Measurements from ENCODE around the gene TNRC18. TPM values are rescaled to one million over a fixed set of nuclear protein-coding genes. Genes with fewer than 3 reads are reported as not detected.

Gene TNRC18
- total RNA-seq, 4 donors from 2014 or later = 79.9 to 160 (median 91.3) TPM

DNA sequence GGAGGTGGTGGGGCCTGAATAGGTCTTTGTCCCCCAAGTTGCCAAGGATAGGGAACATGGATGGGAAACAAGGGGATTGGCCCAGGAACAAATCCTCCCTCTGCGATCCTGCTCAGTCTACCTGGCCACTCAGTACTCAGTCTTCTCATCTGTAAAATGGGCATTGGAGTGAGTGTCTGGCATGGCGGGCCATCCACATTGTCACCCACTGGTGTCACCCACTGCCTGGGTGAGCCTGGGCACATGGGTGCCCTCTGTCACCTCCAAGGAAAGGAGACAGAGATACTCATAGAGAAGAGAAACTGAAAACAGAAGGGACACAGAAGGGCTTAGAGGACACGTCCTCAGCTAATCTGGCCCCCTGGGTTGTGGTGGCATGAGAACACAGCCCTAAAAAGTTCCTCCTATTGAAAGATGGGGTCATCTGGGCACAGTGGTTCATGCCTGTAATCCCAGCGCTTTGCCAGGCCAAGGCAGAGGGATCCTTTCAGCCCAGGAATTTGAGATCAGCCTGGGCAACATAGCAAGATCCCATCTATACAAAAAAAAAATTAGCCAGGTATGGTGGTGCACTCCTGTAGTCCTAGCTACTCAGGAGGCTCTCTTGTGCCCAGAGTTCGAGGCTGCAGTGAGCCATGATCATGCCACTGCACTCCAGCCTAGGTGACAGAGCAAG, 12.5 kb upstream of the TNRC18 start:
- intact Hi-C loops (cut with DNase I; ENCODE audit: low total_unique reads) = no loop called here
- 93 to 96% methylated on average over 5 of the region's 5 CpGs for WGBS, 2 donors

DNA sequence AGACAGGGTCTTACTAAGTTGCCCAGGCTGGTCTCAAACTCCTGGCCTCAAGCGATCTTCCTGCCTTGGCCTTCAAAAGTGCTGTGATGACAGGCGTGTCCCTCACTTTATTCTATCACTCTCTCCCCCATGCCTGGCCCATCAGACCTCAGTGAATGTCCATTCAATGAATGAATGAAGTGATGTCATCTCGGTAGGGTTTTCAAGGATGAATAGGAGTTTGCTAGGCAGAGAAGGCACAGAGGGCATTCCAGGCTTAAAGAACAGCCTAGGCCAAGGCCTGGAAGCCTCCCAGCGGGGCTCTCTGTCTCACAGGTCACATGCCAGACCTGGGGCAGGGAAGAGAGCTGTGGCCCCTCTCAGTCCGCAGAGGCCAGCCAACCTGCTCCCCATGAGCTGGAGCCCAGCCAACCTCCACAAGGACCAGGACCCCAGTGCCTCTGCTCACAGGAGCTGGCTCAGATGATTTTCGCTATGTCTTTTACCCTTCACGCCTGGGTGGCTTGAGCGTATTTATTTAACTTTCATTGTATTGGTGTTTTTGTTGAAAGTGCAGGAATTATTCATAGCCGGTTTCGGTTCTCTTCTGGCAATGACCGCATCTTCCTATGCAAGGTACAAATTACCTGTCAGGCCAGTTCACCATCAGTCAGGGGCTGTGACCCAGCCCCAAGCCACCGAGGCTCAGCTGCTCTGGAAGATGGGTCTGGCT, 11.8 kb upstream of the TNRC18 start:
- TF ChIP-seq, protein P1, sequence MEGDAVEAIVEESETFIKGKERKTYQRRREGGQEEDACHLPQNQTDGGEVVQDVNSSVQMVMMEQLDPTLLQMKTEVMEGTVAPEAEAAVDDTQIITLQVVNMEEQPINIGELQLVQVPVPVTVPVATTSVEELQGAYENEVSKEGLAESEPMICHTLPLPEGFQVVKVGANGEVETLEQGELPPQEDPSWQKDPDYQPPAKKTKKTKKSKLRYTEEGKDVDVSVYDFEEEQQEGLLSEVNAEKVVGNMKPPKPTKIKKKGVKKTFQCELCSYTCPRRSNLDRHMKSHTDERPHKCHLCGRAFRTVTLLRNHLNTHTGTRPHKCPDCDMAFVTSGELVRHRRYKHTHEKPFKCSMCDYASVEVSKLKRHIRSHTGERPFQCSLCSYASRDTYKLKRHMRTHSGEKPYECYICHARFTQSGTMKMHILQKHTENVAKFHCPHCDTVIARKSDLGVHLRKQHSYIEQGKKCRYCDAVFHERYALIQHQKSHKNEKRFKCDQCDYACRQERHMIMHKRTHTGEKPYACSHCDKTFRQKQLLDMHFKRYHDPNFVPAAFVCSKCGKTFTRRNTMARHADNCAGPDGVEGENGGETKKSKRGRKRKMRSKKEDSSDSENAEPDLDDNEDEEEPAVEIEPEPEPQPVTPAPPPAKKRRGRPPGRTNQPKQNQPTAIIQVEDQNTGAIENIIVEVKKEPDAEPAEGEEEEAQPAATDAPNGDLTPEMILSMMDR (IDR thresholded peaks at IDR 0.05) = no peak
- no peak for TF ChIP-seq POLR2A (IDR thresholded peaks at IDR 0.05)
- H3K4me3 ChIP-seq (ENCODE audit: low read depth, poor library complexity, severe bottlenecking) = no peak overlapping the region
- no peak for DNase-seq (ENCODE audit: low spot score in 2 of 2)
- WGBS, 2 donors = 95 to 97% methylated on average over 12 of the region's 12 CpGs
- intact Hi-C loops (cut with DNase I; ENCODE audit: low total_unique reads) = no loop called here

More for the DNA sequence above, 12.5 kb upstream of the TNRC18 start:
- TF ChIP-seq, protein P1 (IDR thresholded peaks at IDR 0.05) = no peak
- TF ChIP-seq POLR2A (IDR thresholded peaks at IDR 0.05) = no peak
- H3K4me3 ChIP-seq (ENCODE audit: low read depth, poor library complexity, severe bottlenecking) = no peak overlapping the region
- no peak for DNase-seq (ENCODE audit: low spot score in 2 of 2)

DNA sequence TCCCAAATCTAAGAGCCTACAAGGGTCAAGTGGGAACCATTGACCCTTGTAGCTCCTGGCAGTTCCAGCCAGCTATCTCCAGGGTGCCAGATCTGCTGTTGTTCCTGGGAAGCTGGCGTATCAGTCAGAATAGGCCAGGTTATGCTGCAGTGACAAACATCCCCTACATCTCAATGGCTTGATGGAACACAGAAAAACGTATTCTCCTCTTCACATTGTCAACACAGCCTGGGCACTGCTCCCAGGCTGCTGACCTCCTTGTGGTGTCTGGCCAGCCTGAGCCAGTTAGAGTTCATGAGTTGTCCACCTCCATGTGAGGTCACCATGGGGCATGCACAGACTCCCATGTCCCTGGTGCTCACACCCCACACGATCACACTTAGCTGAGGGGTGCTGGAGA, 9.5 kb upstream of the TNRC18 start:
- no peak for DNase-seq (ENCODE audit: low spot score in 2 of 2)
- WGBS, 2 donors = 93 to 100% methylated on average over 2 to 3 of the region's 3 CpGs
- intact Hi-C loops (cut with DNase I; ENCODE audit: low total_unique reads) = no loop called here
- no peak for TF ChIP-seq POLR2A (IDR thresholded peaks at IDR 0.05)
- TF ChIP-seq, protein P1 (IDR thresholded peaks at IDR 0.05) = no peak
- no peak overlapping the region for H3K4me3 ChIP-seq (ENCODE audit: low read depth, poor library complexity, severe bottlenecking)

DNA sequence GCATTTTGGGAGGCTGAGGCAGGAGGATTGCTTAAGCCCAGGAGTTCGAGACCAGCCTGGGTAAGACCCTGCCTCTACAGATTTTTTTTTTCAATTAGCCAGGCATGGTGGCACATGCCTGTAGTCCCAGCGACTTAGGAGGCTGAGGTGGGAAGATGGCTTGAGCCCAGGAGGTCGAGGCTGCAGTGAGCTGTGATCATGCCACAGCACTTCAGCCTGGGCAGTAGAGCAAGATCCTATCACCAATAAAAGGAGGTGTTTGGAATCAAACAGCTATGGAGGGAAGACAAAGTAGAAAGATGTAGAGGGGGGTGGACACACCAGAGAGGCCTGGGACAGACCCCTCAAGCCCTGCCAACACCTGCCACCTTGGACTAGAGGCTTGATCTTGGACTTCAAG, 9.1 kb upstream of the TNRC18 start:
- 92% methylated on average over 3 of the region's 3 CpGs for WGBS, 2 donors

DNA sequence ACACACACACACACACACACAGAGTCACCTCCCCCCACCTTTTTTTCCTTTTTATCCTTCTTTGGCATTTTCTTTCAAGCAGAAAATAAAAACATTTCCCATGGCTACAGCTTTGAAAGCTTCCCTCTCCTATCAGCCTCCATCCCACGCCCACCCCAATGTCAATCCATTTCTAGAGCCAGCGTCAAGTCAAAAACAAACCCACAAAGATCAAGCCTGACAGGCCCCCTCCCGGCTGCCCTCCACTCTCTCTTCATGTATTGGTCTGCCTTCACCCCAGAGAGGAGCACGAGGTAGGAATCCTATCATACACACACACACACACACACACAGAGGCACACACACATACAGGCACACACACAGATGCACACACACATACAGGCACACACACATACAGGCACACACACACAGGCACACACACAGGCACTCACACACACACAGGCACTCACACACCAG, 8.0 kb upstream of the TNRC18 start:
- WGBS, 2 donors = 72 to 73% methylated on average over 4 of the region's 4 CpGs
- TF ChIP-seq, protein P1 (IDR thresholded peaks at IDR 0.05) = no peak
- TF ChIP-seq POLR2A (IDR thresholded peaks at IDR 0.05) = no peak

More for the DNA sequence above, 9.1 kb upstream of the TNRC18 start:
- intact Hi-C loops (cut with DNase I; ENCODE audit: low total_unique reads) = no loop called here
- TF ChIP-seq, protein P1 (IDR thresholded peaks at IDR 0.05) = no peak
- TF ChIP-seq POLR2A (IDR thresholded peaks at IDR 0.05) = no peak
- H3K4me3 ChIP-seq (ENCODE audit: low read depth, poor library complexity, severe bottlenecking) = no peak overlapping the region
- no peak for DNase-seq (ENCODE audit: low spot score in 2 of 2)

More for the DNA sequence above, 8.0 kb upstream of the TNRC18 start:
- intact Hi-C loops (cut with DNase I; ENCODE audit: low total_unique reads) = no loop called here
- no peak overlapping the region for H3K4me3 ChIP-seq (ENCODE audit: low read depth, poor library complexity, severe bottlenecking)
- no peak for DNase-seq (ENCODE audit: low spot score in 2 of 2)

All from lower leg skin (tissue), 4 donors.